ENCODE measurements around the gene HYAL3. TPM values are rescaled to one million over a fixed set of nuclear protein-coding genes. Genes with fewer than 3 reads are reported as not detected.
A peak's percentile ranks its signal among the peaks of the same experiment; 100 is the strongest.

HYAL3 gene
- total and polyA plus RNA-seq, 2 of the 8 experiments (the other 6 are each of a cell fraction or from before 2014, with no cell fraction given): 3.2 to 12.2 TPM

- H3K9ac ChIP-seq (replicated peaks in 1 of 4; ENCODE audit: extremely low read depth in 1 of 4, low read depth in 3 of 4, low read length in 3 of 4): peak overlapping the region in 1 of 4 experiments; percentile 10; a peak in 1 of 7 replicates
- no peaks in the 10 kb centered on the region for H3K27me3 ChIP-seq (replicated peaks in 1 of 4; ENCODE audit: control insufficient read depth in 3 of 4, extremely low read depth in 1 of 4, insufficient read depth in 3 of 4, low read length in 3 of 4)
- WGBS, 2 experiments (ENCODE audit: extremely low coverage in 1 of 2, insufficient coverage in 1 of 2, insufficient read length in 1 of 2, insufficient replicate concordance in 2 of 2, low coverage in 1 of 2, low lambda C conversion rate in 2 of 2, missing lambda C conversion rate in 1 of 2): 91% methylated on average over 9 of the region's 9 CpGs; no CpG with 5 or more reads in 1 of the 2 experiments
These were observed 17.5 kb upstream of the HYAL3 start for GRCh38 chr3:50316657-50317242.

More at GRCh38 chr3:50316657-50317242, 17.5 kb upstream of the HYAL3 start:
- Histone ChIP-seq H3K23me2 (ENCODE audit: low read depth, low read length) (peaks cover 7% of the 10 kb centered on the region), H3K14ac (ENCODE audit: insufficient read length) (no peak overlapping the region), H3K18ac (ENCODE audit: extremely low read depth, low read length) (no peak overlapping the region), H4K5ac (ENCODE audit: insufficient read length, low read depth, low read length) (no peak overlapping the region), H3K23ac (ENCODE audit: insufficient read length) (no peak overlapping the region), H4K20me1 (replicated peaks in 1 of 2; ENCODE audit: control insufficient read depth in 1 of 2, insufficient read depth in 2 of 2, low read length in 2 of 2) (peaks cover 19 to 35% of the 10 kb centered on the region in 2 experiments), H4K8ac (ENCODE audit: extremely low read depth, insufficient read depth, low read length) (0 out of 2 replicates have a peak overlapping the region, but pooled peaks have one; percentile 54), H2BK12ac (ENCODE audit: low read depth, low read length) (no peak overlapping the region), H3K4ac (replicated peaks; ENCODE audit: insufficient read length, low read depth, low read length) (no peak overlapping the region), H2BK5ac (ENCODE audit: low read depth, low read length) (0 out of 2 replicates have a peak overlapping the region, but pooled peaks have one; percentile 71), H2AFZ (ENCODE audit: low read length) (no peak overlapping the region), H3K4me1 (replicated peaks in 1 of 4; ENCODE audit: control insufficient read depth in 3 of 4, insufficient read depth in 4 of 4, low read length in 3 of 4) (peaks cover 0 to 12% (median 9%) of the 10 kb centered on the region in 4 experiments; a peak in 6 of 7 replicates), H3K79me1 (ENCODE audit: low read depth, low read length) (peaks cover 20% of the 10 kb centered on the region), H3K4me2 (ENCODE audit: insufficient read depth in 1 of 2, low read depth in 2 of 2, low read length in 2 of 2) (no peak overlapping the region; a peak in 1 of 4 replicates), H3K9me3 (ENCODE audit: insufficient read depth in 2 of 2, low read depth in 1 of 2, low read length in 1 of 2) (peaks cover 0 to 4% of the 10 kb centered on the region in 2 experiments; a peak in 1 of 4 replicates), H2BK120ac (replicated peaks; ENCODE audit: low read depth, low read length) (no peak overlapping the region), H3K56ac (replicated peaks; ENCODE audit: insufficient read length, low read depth, low read length) (no peak overlapping the region), H3K27ac (ENCODE audit: low read depth, low read length) (no peak overlapping the region), H2BK15ac (ENCODE audit: low read length) (no peak overlapping the region), H2BK20ac (ENCODE audit: low read length) (no peak overlapping the region), H4K91ac (replicated peaks; ENCODE audit: insufficient read length, low read length) (no peak overlapping the region), H3K36me3 (ENCODE audit: control insufficient read depth in 2 of 4, insufficient read depth in 4 of 4, low read length in 3 of 4) (peaks cover 16 to 34% (median 28%) of the 10 kb centered on the region in 4 experiments), H3K79me2 (ENCODE audit: control insufficient read depth in 1 of 2, insufficient read depth in 2 of 2, low read length in 2 of 2) (peaks cover 0 to 25% of the 10 kb centered on the region in 2 experiments; a peak in 3 of 4 replicates), H3K4me3 (ENCODE audit: extremely low read depth in 1 of 4, insufficient read depth in 2 of 4, low read depth in 3 of 4, low read length in 4 of 4) (no peak overlapping the region; a peak in 1 of 8 replicates), H2AK5ac (ENCODE audit: low read depth, low read length) (no peak overlapping the region)
- FAIRE-seq (no peak), DNase-seq (ENCODE audit: low read depth in 1 of 2, low spot score in 2 of 2) (no peak)
- POLR2A ChIA-PET (ENCODE audit: partially characterized antibody): interaction anchor here (6.3 to 12.6 kb wide), 2 partner anchors 13 to 15 kb away, joined by 36 to 149 read pairs; partner anchors contain the start of genes HYAL1, HYAL3, NAA80 and TUSC2
- CTCF ChIA-PET (ENCODE audit: partially characterized antibody): interaction anchor here (1.2 to 3.6 kb wide), 2 partner anchors 11 to 14 kb away, joined by 4 to 17 read pairs; partner anchors contain the start of genes HYAL1 and TUSC2
- TF ChIP-seq JUND (IDR thresholded peaks at IDR 0.05; ENCODE audit: low read length) (peak; percentile 35; the same call in 1 of the 2 replicates), TAF7 (optimal IDR thresholded peaks at IDR 0.05; ENCODE audit: borderline replicate concordance, low read depth, low read length) (no peak), GABPA (IDR thresholded peaks at IDR 0.05; ENCODE audit: borderline replicate concordance, insufficient read depth, low read length) (no peak)

Data from H1 (cell line).